ENCODE results near the gene MLF1. TPM values are rescaled to one million over a fixed set of nuclear protein-coding genes. Genes with fewer than 3 reads are reported as not detected.

The MLF1 gene
- total RNA-seq, 1 donor from 2014 or later = 59.8 TPM

DNA sequence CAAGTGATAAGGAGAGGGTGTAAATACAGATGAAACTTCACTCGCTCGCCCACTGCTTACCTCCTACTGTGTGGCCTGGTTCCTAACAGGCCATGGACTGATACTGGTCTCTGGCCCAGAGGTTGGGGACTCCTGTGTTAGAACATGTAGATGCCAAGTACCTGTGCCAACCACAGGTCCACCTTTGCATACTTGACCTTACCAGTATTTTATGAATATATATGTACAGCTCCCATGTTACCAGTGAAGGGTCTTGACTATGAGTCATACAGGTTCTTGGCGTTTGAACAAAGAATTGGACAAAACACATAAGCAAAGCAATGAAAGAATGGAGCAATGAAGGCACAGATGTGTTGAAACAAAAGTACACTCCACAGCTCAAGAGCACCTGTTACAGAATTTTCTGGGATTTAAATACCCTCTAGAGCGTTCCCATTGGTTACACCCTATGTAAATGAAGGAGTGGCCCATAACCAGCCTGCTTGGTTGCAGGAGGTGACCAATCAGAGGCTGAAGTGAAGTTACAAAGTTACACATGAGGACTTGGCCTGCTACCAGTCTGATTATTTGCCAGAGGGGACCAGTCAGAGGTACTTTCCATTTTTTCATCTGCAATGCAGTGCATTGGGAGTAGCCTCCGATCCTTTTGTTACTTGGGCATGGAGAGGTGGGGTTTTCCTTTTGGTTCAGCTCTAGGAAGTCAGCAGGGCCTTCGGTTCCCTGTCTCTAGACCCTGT lies 71.6 kb downstream of the MLF1 start:
- TF ChIP-seq, protein P1, sequence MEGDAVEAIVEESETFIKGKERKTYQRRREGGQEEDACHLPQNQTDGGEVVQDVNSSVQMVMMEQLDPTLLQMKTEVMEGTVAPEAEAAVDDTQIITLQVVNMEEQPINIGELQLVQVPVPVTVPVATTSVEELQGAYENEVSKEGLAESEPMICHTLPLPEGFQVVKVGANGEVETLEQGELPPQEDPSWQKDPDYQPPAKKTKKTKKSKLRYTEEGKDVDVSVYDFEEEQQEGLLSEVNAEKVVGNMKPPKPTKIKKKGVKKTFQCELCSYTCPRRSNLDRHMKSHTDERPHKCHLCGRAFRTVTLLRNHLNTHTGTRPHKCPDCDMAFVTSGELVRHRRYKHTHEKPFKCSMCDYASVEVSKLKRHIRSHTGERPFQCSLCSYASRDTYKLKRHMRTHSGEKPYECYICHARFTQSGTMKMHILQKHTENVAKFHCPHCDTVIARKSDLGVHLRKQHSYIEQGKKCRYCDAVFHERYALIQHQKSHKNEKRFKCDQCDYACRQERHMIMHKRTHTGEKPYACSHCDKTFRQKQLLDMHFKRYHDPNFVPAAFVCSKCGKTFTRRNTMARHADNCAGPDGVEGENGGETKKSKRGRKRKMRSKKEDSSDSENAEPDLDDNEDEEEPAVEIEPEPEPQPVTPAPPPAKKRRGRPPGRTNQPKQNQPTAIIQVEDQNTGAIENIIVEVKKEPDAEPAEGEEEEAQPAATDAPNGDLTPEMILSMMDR (IDR thresholded peaks at IDR 0.05; ENCODE audit: unreplicated experiment) = no peak
- no peak for DNase-seq (ENCODE audit: low spot score)
- Mint-ChIP-seq H3K4me1 (ENCODE audit: unreplicated experiment) (peaks cover 13% of the 10 kb centered on the region), H3K27ac (ENCODE audit: unreplicated experiment) (no peak overlapping the region), H3K9me3 (ENCODE audit: unreplicated experiment) (no peaks in the 10 kb centered on the region), H3K4me3 (ENCODE audit: unreplicated experiment) (no peak overlapping the region), H3K36me3 (ENCODE audit: low read depth, unreplicated experiment) (peaks cover 3% of the 10 kb centered on the region), H3K27me3 (ENCODE audit: unreplicated experiment) (peaks cover 3% of the 10 kb centered on the region)

DNA sequence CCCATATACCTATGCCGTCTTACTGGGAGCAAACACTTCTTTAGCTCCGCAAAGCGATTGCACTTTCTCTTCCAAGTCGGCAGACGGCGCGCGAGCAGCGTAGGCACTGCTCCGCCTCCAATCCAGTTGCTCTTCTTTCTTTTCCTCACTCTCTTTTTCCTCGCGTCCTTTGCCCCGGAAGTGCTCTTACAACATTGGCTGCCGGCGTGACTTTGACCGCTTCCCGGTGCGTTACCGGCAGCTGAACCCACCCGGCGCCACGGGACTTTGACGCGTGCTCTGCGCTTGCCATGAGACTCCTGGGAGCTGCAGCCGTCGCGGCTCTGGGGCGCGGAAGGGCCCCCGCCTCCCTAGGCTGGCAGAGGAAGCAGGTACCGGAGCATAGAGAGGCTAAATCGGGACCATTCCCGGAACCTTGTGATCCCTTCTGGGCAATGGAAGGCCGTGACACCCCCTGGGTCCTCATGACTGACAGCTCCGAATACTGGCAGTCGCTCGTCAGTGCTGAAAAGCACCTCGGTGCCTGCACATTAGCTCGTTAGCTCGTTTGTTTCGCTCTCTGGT lies 73.4 kb downstream of the MLF1 start, which contains the start of gene GFM1:
GFM1 (plus strand) TSS at position 183 of the 564 bp plus-strand sequence; CDS start at position 291, 108 bp downstream.
- DNase-seq (ENCODE audit: low spot score) = peak; percentile 83
- H3K27me3 Mint-ChIP-seq (ENCODE audit: unreplicated experiment) = peaks cover 3% of the 10 kb centered on the region
- H3K4me3 Mint-ChIP-seq (ENCODE audit: unreplicated experiment) = peak within 1 kb of the TSS; percentile 97
- peaks cover 25% of the 10 kb centered on the region for H3K4me1 Mint-ChIP-seq (ENCODE audit: unreplicated experiment)
- TF ChIP-seq, protein P1 (IDR thresholded peaks at IDR 0.05; ENCODE audit: unreplicated experiment) = peak; percentile 26
- peaks cover 3% of the 10 kb centered on the region for H3K36me3 Mint-ChIP-seq (ENCODE audit: low read depth, unreplicated experiment)
- no peaks in the 10 kb centered on the region for H3K9me3 Mint-ChIP-seq (ENCODE audit: unreplicated experiment)
- H3K27ac Mint-ChIP-seq (ENCODE audit: unreplicated experiment) = peak within 1 kb of the TSS; percentile 90

DNA sequence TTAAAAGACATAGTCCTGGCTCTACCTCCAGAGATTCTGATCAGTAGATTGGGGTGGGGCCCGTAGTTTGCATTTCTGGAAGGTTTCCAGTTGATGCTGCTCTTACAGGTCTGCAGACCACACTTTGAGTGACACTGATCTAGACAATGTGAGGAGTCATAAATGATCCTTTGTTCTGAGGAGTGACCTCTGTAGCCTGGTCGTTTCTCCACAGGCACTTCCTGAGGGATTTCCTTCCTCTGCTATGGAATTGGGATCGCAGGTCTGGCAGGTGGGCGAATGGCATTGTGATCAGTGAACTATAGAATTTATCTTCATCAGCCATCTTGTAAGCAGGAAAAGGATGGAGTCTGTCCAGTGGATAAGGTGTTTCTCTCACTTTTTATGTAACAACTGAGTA lies 78.8 kb downstream of the MLF1 start:
- H3K9me3 Mint-ChIP-seq (ENCODE audit: unreplicated experiment) = no peaks in the 10 kb centered on the region
- TF ChIP-seq, protein P1 (IDR thresholded peaks at IDR 0.05; ENCODE audit: unreplicated experiment) = no peak

DNA sequence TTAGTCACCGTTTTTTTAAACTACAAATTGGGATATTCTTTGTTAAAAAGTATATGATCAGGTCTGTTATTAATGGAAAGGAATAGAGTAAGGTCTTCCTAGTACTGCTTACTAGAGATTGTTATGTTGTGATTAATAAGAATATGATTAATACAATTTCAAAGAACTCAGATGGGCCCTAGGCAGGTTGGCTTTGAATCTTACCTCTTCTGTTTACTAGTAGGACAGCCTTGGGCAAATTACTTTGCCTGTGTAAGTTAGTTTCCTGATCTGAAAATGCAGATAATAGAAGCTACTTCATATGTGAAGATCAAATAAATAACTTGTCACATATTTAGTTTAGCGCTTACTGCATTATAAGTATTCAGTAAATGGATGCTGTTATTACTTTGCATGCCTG lies 80.2 kb downstream of the MLF1 start:
- Mint-ChIP-seq H3K27me3 (ENCODE audit: unreplicated experiment) (no peaks in the 10 kb centered on the region), H3K36me3 (ENCODE audit: low read depth, unreplicated experiment) (peaks cover 18% of the 10 kb centered on the region), H3K4me3 (ENCODE audit: unreplicated experiment) (no peak overlapping the region), H3K9me3 (ENCODE audit: unreplicated experiment) (no peaks in the 10 kb centered on the region), H3K4me1 (ENCODE audit: unreplicated experiment) (peaks cover 49% of the 10 kb centered on the region), H3K27ac (ENCODE audit: unreplicated experiment) (peak overlapping the region; percentile 89)
- TF ChIP-seq, protein P1 (IDR thresholded peaks at IDR 0.05; ENCODE audit: unreplicated experiment) = no peak
- no peak for DNase-seq (ENCODE audit: low spot score)

More for the DNA sequence above, 78.8 kb downstream of the MLF1 start:
- peaks cover under 1% of the 10 kb centered on the region for H3K27me3 Mint-ChIP-seq (ENCODE audit: unreplicated experiment)
- H3K4me1 Mint-ChIP-seq (ENCODE audit: unreplicated experiment) = peaks cover 53% of the 10 kb centered on the region
- peak; percentile 53 for DNase-seq (ENCODE audit: low spot score)
- peak overlapping the region; percentile 99 for H3K27ac Mint-ChIP-seq (ENCODE audit: unreplicated experiment)
- peaks cover 14% of the 10 kb centered on the region for H3K36me3 Mint-ChIP-seq (ENCODE audit: low read depth, unreplicated experiment)
- peak overlapping the region; percentile 70 for H3K4me3 Mint-ChIP-seq (ENCODE audit: unreplicated experiment)

DNA sequence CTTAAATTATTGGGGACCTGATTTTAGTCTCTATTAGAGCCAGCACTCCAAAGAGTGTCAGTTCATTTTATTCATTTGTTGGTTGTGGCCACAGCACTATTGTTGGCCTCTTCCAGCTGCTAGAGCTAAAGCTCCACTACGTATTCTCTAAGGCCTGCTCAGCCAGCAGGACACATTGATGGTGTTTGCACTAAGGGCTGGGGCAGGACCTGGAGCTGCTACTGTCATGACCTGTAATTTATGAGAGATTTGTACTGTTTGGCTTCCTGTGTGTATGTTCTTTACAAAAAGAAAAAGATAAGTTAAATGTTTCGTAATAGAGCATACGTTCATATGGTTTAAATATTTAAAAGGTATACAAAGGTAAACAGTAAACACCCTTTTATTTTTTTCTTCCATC lies 81.5 kb downstream of the MLF1 start:
- H3K36me3 Mint-ChIP-seq (ENCODE audit: low read depth, unreplicated experiment) = peaks cover 24% of the 10 kb centered on the region
- TF ChIP-seq, protein P1 (IDR thresholded peaks at IDR 0.05; ENCODE audit: unreplicated experiment) = no peak
- peak overlapping the region; percentile 24 for H3K27ac Mint-ChIP-seq (ENCODE audit: unreplicated experiment)
- H3K4me3 Mint-ChIP-seq (ENCODE audit: unreplicated experiment) = no peak overlapping the region
- no peaks in the 10 kb centered on the region for H3K27me3 Mint-ChIP-seq (ENCODE audit: unreplicated experiment)
- no peaks in the 10 kb centered on the region for H3K9me3 Mint-ChIP-seq (ENCODE audit: unreplicated experiment)
- peaks cover 43% of the 10 kb centered on the region for H3K4me1 Mint-ChIP-seq (ENCODE audit: unreplicated experiment)
- DNase-seq (ENCODE audit: low spot score) = no peak
